HUES6 (cell line): Measurements from ENCODE around the gene TEX51.

Experiments
- H3K27ac ChIP-seq: 2 replicates; pipeline ENCODE4 v1.7.0; 2013; ENCODE audit warnings: low read depth, mild to moderate bottlenecking, low read length, inconsistent platforms
- H3K27me3 ChIP-seq: 2 replicates; pipeline ENCODE4 v1.6.1; 2013; ENCODE audit warnings: low read length; ENCODE audit not compliant: control insufficient read depth, insufficient read depth
- H3K36me3 ChIP-seq: 2 replicates; pipeline ENCODE4 v1.6.1; 2013; ENCODE audit warnings: low read length; ENCODE audit not compliant: control insufficient read depth, insufficient read depth
- H3K4me1 ChIP-seq: 2 replicates; pipeline ENCODE4 v1.6.1; 2013; ENCODE audit warnings: low read length; ENCODE audit not compliant: control insufficient read depth, insufficient read depth
- H3K4me3 ChIP-seq: 2 replicates; pipeline ENCODE4 v1.5.1; 2013; ENCODE audit warnings: low read depth, low read length
- H3K9ac ChIP-seq: one replicate; pipeline ENCODE4 v1.6.1; 2013; ENCODE audit warnings: mild to moderate bottlenecking, low read length
- H3K9me3 ChIP-seq: 2 replicates; pipeline ENCODE4 v1.6.1; 2013; ENCODE audit warnings: low read depth, low read length; ENCODE audit not compliant: control insufficient read depth, insufficient read depth

Gene TEX51

DNA sequence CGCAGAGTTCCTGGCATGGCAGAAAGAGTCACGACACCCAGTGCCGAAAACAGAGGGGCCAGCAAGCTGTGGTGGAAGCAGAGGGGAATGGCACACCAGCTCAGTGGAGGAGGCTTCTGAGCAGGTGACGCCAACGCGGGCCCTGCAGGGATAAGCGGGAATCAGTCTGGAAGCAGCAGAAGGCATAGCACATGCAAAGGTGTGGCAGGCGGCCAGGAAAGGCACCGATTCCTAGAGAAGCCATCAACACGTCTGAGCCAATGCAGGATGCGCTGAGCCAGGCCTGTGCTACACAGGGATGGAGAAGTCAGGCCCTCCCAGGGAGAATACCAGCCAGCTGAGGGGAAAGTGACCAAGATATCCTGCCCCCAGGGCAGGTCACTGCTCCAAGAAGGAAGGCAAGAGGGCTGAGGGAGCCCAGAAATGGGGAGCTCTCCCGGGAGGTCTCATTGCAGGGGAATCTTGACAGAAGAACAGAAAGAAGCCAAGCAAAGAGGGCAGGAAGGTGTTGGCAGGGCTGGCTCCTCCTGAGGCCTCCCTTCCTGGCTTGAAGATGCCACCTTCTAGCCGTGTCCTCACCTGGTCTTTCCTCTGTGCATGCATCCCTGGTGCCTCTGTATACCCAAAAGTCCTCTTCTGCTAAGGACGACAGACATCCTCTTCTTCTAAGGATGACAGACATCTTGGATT lies 16.3 kb downstream of the TEX51 start:
- peaks cover 5% of the 10 kb centered on the region for H3K9me3 ChIP-seq
- no peak overlapping the region for H3K4me3 ChIP-seq
- 0 out of 2 replicates have a peak, but pooled peaks cover 2% of the 10 kb centered on the region for H3K4me1 ChIP-seq
- H3K9ac ChIP-seq = no peak overlapping the region
- no peaks in the 10 kb centered on the region for H3K36me3 ChIP-seq
- H3K27me3 ChIP-seq = no peaks in the 10 kb centered on the region
- no peak overlapping the region for H3K27ac ChIP-seq

DNA sequence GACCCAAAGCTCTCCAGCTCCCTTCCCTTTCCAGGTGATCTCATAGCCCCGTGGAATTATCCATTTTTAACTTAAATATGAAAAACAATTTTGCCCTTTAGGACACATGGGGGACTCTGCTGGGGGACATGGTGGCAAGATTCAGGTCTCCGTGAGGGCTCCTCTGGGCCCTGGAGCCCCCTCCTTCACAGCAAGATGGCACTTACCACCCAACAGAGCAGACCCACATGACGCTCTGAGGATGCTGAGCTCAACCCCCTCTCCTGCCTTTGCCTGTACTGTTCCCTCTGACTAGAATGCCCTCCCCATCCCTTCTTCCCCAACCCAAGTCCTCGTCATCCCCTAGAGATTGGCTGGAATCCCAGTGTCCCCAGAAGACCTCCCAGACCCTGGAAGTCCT lies 17.2 kb downstream of the TEX51 start:
- Histone ChIP-seq H3K36me3 (no peaks in the 10 kb centered on the region), H3K27ac (no peak overlapping the region), H3K9me3 (peaks cover 5% of the 10 kb centered on the region), H3K27me3 (no peaks in the 10 kb centered on the region), H3K4me3 (no peak overlapping the region), H3K9ac (no peak overlapping the region), H3K4me1 (0 out of 2 replicates have a peak, but pooled peaks cover 2% of the 10 kb centered on the region)

DNA sequence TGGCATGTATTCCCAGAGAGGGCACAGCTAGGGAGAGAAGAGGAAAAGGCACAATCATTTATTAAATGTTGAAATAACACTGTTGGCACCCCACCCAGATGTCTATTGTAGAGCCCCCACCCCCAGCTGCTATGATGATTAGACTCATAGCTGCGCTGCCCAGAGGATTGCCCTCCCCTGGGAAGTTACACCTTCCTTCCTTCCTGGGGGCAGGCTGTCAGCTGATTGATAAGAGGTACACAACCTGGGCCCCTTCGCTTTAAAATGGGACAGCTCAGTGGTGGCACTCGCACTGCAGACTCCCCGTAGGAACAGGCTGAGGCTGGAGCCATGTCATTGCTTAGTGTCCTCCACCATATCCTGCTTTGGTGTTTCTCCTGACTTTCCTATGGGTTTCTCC lies 18.1 kb downstream of the TEX51 start:
- Histone ChIP-seq H3K4me3 (no peak overlapping the region), H3K27me3 (no peaks in the 10 kb centered on the region), H3K9me3 (peaks cover 5% of the 10 kb centered on the region), H3K4me1 (0 out of 2 replicates have a peak, but pooled peaks cover 2% of the 10 kb centered on the region), H3K36me3 (no peaks in the 10 kb centered on the region), H3K27ac (no peak overlapping the region), H3K9ac (no peak overlapping the region)

DNA sequence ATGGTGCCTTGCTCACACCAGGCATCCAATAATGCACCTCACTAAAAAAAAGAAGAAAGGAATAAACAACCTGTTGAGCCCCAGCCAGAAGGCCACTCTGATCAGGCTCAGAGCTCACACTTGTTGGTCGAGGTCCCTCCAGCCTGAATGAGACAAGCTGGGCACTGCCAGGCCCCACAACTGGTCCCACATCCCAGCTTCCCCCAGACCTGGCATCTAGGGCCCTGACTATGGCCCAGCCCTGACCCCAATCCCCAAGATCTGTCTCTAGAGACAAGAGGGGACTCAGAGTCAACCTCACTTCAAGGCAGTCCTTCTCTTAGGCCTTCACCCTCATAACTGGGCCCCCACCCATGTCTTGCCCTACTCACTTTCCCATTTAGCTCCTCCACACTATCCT lies 22.4 kb downstream of the TEX51 start:
- Histone ChIP-seq H3K4me3 (no peak overlapping the region), H3K36me3 (no peaks in the 10 kb centered on the region), H3K9me3 (peaks cover 9% of the 10 kb centered on the region), H3K27me3 (no peaks in the 10 kb centered on the region), H3K27ac (no peak overlapping the region), H3K4me1 (no peaks in the 10 kb centered on the region), H3K9ac (no peak overlapping the region)

DNA sequence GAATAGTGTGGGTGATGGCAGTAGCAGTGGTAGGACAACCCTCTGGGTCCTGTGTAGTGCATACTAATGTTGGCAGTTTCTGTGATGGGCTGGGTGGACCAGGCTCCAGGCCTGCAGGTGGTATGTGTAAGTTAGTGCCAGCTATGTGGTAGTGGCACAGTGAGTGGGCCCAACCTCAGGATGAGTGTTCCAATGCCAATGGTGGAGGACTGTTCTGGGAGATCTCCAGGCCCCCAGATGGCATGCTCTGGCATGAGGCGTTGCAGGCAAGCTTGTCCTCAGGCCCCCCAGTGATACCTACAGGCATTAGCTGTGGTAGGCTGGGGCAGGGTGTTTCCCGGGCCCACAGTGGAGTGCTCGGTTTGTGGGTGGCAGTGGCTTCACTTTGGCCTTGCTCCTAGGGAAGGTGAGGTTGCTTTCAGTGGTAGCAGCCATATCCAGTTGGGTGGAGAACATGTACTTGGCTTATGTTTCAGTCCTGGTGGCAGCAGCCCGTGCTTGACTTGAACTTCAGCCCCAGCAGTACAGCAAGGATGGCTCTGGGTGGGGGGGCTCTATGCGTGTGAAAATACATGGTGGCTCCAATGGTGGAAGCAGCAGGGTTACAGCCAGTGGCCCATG lies 32.4 kb downstream of the TEX51 start:
- Histone ChIP-seq H3K9ac (no peak overlapping the region), H3K9me3 (peaks cover 8% of the 10 kb centered on the region), H3K27ac (no peak overlapping the region), H3K36me3 (no peaks in the 10 kb centered on the region), H3K27me3 (no peaks in the 10 kb centered on the region), H3K4me3 (no peak overlapping the region), H3K4me1 (no peaks in the 10 kb centered on the region)

DNA sequence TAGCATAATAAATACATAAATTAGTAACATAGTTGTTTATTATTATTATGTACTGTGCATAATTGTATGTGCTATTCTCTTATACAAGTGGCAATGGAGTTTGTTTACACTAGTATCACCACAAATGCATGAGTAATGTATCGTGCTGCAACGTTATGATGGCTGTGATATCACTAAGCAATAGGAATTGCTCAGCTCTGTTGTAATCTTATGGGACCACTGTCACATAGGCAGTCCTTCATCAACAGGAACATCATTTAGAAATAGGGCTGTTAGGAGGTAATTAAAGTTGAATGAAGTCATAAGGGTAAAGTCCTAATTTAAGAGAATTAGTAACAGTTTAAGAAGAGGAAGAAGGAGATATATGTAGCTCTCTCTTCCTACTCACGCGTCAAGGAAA lies 33.8 kb downstream of the TEX51 start:
- no peaks in the 10 kb centered on the region for H3K9me3 ChIP-seq

DNA sequence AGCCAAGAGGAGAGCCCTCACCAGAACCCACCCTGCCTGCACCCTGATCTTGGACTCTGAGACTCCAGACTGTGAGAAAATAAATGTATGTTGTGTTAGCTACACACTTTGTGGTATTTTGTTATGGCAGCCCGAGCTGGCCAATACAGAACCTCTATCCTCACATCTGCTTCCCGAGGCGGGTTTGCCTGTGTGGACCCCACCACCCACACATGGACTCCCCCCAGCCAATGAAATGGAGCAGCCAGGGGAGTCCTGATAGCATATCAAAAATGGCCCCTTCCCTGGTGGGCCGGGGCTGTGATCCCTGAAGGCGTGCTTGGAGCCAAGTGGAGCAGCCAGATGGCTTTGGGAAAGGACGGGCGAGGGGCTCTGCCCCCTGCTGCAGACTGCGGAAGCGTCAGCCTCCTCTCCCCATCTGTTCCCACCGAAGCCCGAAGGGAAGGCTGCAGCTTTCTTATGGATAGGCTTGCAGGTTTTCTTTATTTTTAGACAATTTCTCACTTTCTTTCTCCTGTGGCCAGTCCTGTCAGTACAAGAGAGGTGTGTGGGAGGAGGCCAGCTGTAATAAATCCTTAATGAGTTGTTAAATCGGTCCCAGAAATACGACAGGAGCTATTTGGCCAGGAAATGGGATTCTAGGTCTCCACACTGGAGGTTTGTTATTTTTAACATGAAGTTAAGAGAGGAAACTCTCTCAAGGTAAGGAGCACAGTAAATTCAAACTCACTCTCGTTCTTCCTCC lies 34.4 kb downstream of the TEX51 start:
- no peaks in the 10 kb centered on the region for H3K9me3 ChIP-seq
- 0 out of 2 replicates have a peak, but pooled peaks cover under 1% of the 10 kb centered on the region for H3K27me3 ChIP-seq
- no peaks in the 10 kb centered on the region for H3K4me1 ChIP-seq
- H3K27ac ChIP-seq = no peak overlapping the region
- H3K4me3 ChIP-seq = no peak overlapping the region
- no peak overlapping the region for H3K9ac ChIP-seq
- H3K36me3 ChIP-seq = no peaks in the 10 kb centered on the region

More for the DNA sequence above, 33.8 kb downstream of the TEX51 start:
- Histone ChIP-seq H3K36me3 (no peaks in the 10 kb centered on the region), H3K4me3 (no peak overlapping the region), H3K9ac (no peak overlapping the region), H3K4me1 (no peaks in the 10 kb centered on the region), H3K27ac (no peak overlapping the region), H3K27me3 (no peaks in the 10 kb centered on the region)

DNA sequence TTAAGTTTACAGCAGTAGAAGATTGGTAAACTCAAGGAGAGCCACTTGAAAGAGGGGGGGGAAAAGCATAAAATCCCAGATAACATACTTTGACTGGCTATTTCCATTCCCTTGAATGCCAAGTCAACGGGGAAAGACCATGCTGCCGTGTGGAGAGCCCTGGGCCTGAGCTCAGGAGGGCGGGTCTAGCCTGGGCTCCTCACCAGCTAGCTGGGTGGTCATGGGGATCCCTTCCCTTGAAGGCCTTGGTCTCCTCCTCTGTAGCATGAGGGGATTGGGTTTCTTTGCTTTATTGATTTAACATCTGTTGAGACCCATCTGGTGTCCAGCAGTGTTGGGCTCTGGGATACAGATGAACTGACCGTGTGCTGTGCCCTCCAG lies 35.0 kb downstream of the TEX51 start:
- Histone ChIP-seq H3K27ac (no peak overlapping the region), H3K9me3 (no peaks in the 10 kb centered on the region), H3K4me3 (no peak overlapping the region), H3K36me3 (no peaks in the 10 kb centered on the region), H3K9ac (no peak overlapping the region), H3K4me1 (no peaks in the 10 kb centered on the region), H3K27me3 (0 out of 2 replicates have a peak, but pooled peaks cover 3% of the 10 kb centered on the region)

DNA sequence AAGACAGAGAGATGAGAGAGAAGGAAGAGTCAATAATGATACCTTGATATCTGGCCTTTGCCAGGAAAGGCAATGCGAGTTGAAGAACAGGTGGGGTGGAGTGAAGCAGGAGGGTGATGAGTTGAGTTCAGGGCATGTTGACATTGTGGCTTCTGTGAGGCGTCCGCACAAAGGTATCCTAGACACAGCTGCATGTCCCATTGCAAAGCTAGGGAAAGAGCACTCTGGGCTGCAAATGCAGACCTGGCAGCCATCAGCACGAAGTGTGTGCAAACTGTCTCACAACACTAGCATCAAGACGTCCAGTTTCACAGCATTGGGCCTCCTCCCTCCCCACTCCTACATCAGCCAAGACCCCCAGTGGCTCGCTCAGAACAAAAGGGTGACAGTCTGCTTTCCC lies 36.1 kb downstream of the TEX51 start:
- Histone ChIP-seq H3K4me1 (no peaks in the 10 kb centered on the region), H3K36me3 (no peaks in the 10 kb centered on the region), H3K9me3 (peaks cover 8% of the 10 kb centered on the region), H3K27me3 (0 out of 2 replicates have a peak, but pooled peaks cover 3% of the 10 kb centered on the region), H3K27ac (no peak overlapping the region), H3K4me3 (no peak overlapping the region), H3K9ac (no peak overlapping the region)

DNA sequence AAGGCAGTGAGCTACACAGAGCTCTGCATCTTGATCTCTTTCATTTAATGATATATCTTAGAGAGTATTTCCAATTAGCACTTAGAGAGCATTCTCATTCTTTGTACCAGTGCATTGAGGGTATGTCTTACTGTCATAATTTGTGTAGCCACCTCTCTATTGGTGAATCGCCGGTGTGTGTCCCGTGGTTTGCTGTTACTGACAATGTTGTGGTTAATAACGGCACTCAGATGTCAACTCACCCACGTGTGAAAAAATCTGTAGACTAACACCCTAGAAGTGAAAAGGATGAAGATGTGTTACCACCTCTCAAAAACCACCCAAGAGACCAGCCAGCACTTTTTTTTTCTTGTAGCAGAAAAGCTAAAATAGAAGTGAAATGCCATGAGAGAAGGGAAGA lies 37.1 kb downstream of the TEX51 start:
- Histone ChIP-seq H3K27ac (no peak overlapping the region), H3K4me1 (no peaks in the 10 kb centered on the region), H3K9ac (no peak overlapping the region), H3K36me3 (no peaks in the 10 kb centered on the region), H3K27me3 (0 out of 2 replicates have a peak, but pooled peaks cover 3% of the 10 kb centered on the region), H3K4me3 (no peak overlapping the region), H3K9me3 (peaks cover 18% of the 10 kb centered on the region)

DNA sequence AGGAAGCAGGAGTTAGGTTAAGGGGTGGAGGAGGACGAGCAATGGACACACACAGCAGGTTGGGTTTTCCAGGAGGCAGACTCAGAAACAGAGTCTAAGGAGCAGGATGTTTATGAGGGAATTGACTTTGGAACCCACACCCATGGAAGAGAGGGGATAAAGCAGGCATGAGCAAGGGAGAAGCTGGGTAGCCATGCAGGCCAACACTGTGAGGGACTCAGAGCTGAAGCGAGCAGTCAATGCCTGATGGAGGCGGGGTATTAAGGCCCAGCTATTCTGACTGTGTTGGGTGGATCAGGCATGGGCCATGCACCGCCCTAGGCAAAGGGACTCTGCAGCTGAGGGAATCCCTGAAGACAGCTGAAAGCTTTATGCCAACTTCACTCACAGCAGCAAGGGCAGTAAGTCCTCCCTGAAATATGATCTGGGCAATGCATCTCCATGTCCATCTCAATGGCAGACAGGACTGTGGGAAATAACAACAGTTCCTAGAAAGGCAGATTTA lies 37.6 kb downstream of the TEX51 start:
- Histone ChIP-seq H3K4me1 (no peaks in the 10 kb centered on the region), H3K27me3 (0 out of 2 replicates have a peak, but pooled peaks cover 6% of the 10 kb centered on the region), H3K27ac (no peak overlapping the region), H3K4me3 (no peak overlapping the region), H3K9me3 (peaks cover 21% of the 10 kb centered on the region), H3K9ac (no peak overlapping the region), H3K36me3 (no peaks in the 10 kb centered on the region)
